DOHH2 (cell line): ENCODE data around the gene HEG1.

Experiments used
- EZH2phosphoT487 ChIP-seq: fragments of 200-600 bp; sonication (generic); IDR thresholded peaks from 2 replicates; pipeline ENCODE4 v1.6.1; 2017; ENCODE audit warnings: borderline replicate concordance, mild to moderate bottlenecking, antibody characterized with exemption, low read length, moderate library complexity, mixed read lengths
- TF ChIP-seq, protein P1 (sequence below): fragments of 200-600 bp; sonication (generic); IDR thresholded peaks from one replicate; pipeline ENCODE4 v1.5.1; 2014; ENCODE audit warnings: antibody characterized with exemption, mild to moderate bottlenecking, low read depth, low read length; ENCODE audit not compliant: poor library complexity, severe bottlenecking

DNA sequence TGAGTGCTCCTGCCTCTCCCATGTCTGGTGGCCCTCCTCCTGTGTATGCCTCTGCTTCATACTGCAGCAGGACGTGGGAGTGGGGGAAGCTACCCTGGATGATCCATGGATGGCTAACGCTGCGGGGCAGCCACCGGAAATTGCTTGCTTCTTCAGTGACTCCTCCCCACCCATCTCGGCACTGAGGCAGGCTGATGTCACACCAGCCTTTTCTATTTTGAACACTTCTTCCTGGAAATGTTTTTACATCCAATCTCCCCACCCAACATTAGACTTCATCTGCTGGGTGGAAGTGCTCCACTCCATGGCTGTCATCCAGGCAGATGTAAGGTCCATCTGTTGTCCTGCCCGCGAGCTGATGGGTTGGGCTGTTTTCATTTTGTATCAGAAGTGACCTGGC lies 62.3 kb downstream of the HEG1 start:
- TF ChIP-seq, protein P1, sequence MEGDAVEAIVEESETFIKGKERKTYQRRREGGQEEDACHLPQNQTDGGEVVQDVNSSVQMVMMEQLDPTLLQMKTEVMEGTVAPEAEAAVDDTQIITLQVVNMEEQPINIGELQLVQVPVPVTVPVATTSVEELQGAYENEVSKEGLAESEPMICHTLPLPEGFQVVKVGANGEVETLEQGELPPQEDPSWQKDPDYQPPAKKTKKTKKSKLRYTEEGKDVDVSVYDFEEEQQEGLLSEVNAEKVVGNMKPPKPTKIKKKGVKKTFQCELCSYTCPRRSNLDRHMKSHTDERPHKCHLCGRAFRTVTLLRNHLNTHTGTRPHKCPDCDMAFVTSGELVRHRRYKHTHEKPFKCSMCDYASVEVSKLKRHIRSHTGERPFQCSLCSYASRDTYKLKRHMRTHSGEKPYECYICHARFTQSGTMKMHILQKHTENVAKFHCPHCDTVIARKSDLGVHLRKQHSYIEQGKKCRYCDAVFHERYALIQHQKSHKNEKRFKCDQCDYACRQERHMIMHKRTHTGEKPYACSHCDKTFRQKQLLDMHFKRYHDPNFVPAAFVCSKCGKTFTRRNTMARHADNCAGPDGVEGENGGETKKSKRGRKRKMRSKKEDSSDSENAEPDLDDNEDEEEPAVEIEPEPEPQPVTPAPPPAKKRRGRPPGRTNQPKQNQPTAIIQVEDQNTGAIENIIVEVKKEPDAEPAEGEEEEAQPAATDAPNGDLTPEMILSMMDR = no peak
- no peak for TF ChIP-seq EZH2phosphoT487
